CD8-positive, alpha-beta memory T cell (primary cell): ENCODE data around the gene CDH22. TPM values are rescaled to one million over a fixed set of nuclear protein-coding genes. Genes with fewer than 3 reads are reported as not detected.

Experiments used
- CTCF ChIA-PET: fragments of 350-600 bp; sonication (Branson Sonifier 250); formaldehyde crosslinking; loops from one replicate; lab custom pipeline; 2021; ENCODE audit warnings: antibody characterized with exemption; lab: Charles Lee
- POLR2A ChIA-PET: fragments of 350-600 bp; sonication (Branson Sonifier 250); formaldehyde crosslinking; loops from one replicate; lab custom pipeline; 2021; ENCODE audit warnings: antibody characterized with exemption; lab: Charles Lee
- DNase-seq, 5 donors: peaks; one replicate each; pipeline versions ENCODE4 v3.0.0 to v3.0.0-alpha.2; 2020 to 2022; ENCODE audit warnings: mixed read lengths in 1 of 5
- H3K27ac ChIP-seq: one replicate; pipeline ENCODE4 v1.7.0; 2013; ENCODE audit warnings: low read depth, mild to moderate bottlenecking, low read length, moderate library complexity
- H3K27me3 ChIP-seq: 2 replicates; pipeline ENCODE4 v1.7.0; 2013; ENCODE audit warnings: low read length, mild to moderate bottlenecking; ENCODE audit not compliant: insufficient read depth, poor library complexity, severe bottlenecking
- H3K36me3 ChIP-seq: 2 replicates; pipeline ENCODE4 v1.7.0; 2013; ENCODE audit warnings: mild to moderate bottlenecking, low read length, moderate library complexity; ENCODE audit not compliant: insufficient read depth
- H3K4me1 ChIP-seq: 2 replicates; pipeline ENCODE4 v1.7.0; 2013; ENCODE audit warnings: mild to moderate bottlenecking, low read length, moderate library complexity; ENCODE audit not compliant: insufficient read depth
- H3K4me3 ChIP-seq: 2 replicates; pipeline ENCODE4 v1.7.0; 2013; ENCODE audit warnings: mild to moderate bottlenecking, low read length
- H3K9me3 ChIP-seq: 2 replicates; pipeline ENCODE4 v1.7.0; 2013; ENCODE audit warnings: mild to moderate bottlenecking, low read length
- H3K27ac Mint-ChIP-seq, 8 donors: one replicate each; pipeline ENCODE4 v1.8.0; 2020 to 2021; ENCODE audit warnings: mixed read lengths in 8 of 8, mild to moderate bottlenecking in 6 of 8, inconsistent platforms in 3 of 8, moderate library complexity in 3 of 8
- H3K27me3 Mint-ChIP-seq, 2 donors: one replicate each; pipeline ENCODE4 v1.8.0; 2020 to 2021; ENCODE audit warnings: mixed read lengths in 2 of 2, mild to moderate bottlenecking in 1 of 2, moderate library complexity in 1 of 2
- H3K36me3 Mint-ChIP-seq, 3 donors: one replicate each; pipeline ENCODE4 v1.8.0; 2020 to 2021; ENCODE audit warnings: mixed read lengths in 3 of 3, inconsistent platforms in 1 of 3, mild to moderate bottlenecking in 1 of 3
- H3K4me1 Mint-ChIP-seq, 3 donors: one replicate each; pipeline ENCODE4 v1.8.0; 2020 to 2021; ENCODE audit warnings: mixed read lengths in 3 of 3, inconsistent platforms in 1 of 3, mild to moderate bottlenecking in 1 of 3
- H3K4me3 Mint-ChIP-seq, 7 donors: one replicate each; pipeline ENCODE4 v1.8.0; 2020 to 2021; ENCODE audit warnings: mixed read lengths in 7 of 7, mild to moderate bottlenecking in 6 of 7, moderate library complexity in 4 of 7, inconsistent platforms in 2 of 7
- H3K9me3 Mint-ChIP-seq, 5 donors: one replicate each; pipeline ENCODE4 v1.8.0; 2020 to 2022; ENCODE audit warnings: mixed read lengths in 5 of 5, mild to moderate bottlenecking in 3 of 5, moderate library complexity in 2 of 5, inconsistent platforms in 1 of 5
- polyA plus RNA-seq: library from polyadenylated mRNA; unstranded; fragments of 300-500 nt; fragmentation: Illumina TruSeq; gene quantifications from one replicate; pipeline ENCODE4 v1.2.3, GENCODE V29; 2021
- total RNA-seq, 2 experiments: library from RNA; stranded (reverse); gene quantifications; one replicate each; pipeline ENCODE4 v1.2.3, GENCODE V29; 2021

CDH22 gene
- total and polyA plus RNA-seq, 3 experiments from 2014 or later: not detected

GRCh38 chr20:46273717-46274116, 34.6 kb downstream of the CDH22 start:
- no peak overlapping the region for H3K4me3 Mint-ChIP-seq

GRCh38 chr20:46272389-46273047, 35.8 kb downstream of the CDH22 start:
- Mint-ChIP-seq H3K36me3 (peaks cover 0 to 5% (median 2%) of the 10 kb centered on the region in 3 donors), H3K9me3 (peaks cover 4 to 13% (median 8%) of the 10 kb centered on the region in 5 donors), H3K27me3 (peaks cover 43 to 83% of the 10 kb centered on the region in 2 donors), H3K4me1 (no peaks in the 10 kb centered on the region), H3K4me3 (no peak overlapping the region), H3K27ac (no peak overlapping the region)
- no peaks in the 10 kb centered on the region for H3K4me1 ChIP-seq
- no peak for DNase-seq
- peaks cover 7% of the 10 kb centered on the region for H3K27me3 ChIP-seq
- ChIA-PET POLR2A (no interaction called here), CTCF (no interaction called here)
- no peaks in the 10 kb centered on the region for H3K36me3 ChIP-seq
- H3K9me3 ChIP-seq: no peaks in the 10 kb centered on the region
- H3K4me3 ChIP-seq: no peak overlapping the region
- H3K27ac ChIP-seq: no peak overlapping the region

More at GRCh38 chr20:46273717-46274116, 34.6 kb downstream of the CDH22 start:
- peaks cover 4 to 13% (median 8%) of the 10 kb centered on the region in 5 donors for H3K9me3 Mint-ChIP-seq
- Histone ChIP-seq H3K4me1 (no peaks in the 10 kb centered on the region), H3K36me3 (no peaks in the 10 kb centered on the region), H3K27ac (no peak overlapping the region), H3K4me3 (no peak overlapping the region), H3K9me3 (no peaks in the 10 kb centered on the region), H3K27me3 (peaks cover 7% of the 10 kb centered on the region)
- no peak for DNase-seq
- H3K27ac Mint-ChIP-seq: no peak overlapping the region
- ChIA-PET CTCF (no interaction called here), POLR2A (no interaction called here)
- peaks cover 0 to 5% (median 2%) of the 10 kb centered on the region in 3 donors for H3K36me3 Mint-ChIP-seq
- H3K4me1 Mint-ChIP-seq: no peaks in the 10 kb centered on the region
- peaks cover 41 to 84% of the 10 kb centered on the region in 2 donors for H3K27me3 Mint-ChIP-seq

DNA sequence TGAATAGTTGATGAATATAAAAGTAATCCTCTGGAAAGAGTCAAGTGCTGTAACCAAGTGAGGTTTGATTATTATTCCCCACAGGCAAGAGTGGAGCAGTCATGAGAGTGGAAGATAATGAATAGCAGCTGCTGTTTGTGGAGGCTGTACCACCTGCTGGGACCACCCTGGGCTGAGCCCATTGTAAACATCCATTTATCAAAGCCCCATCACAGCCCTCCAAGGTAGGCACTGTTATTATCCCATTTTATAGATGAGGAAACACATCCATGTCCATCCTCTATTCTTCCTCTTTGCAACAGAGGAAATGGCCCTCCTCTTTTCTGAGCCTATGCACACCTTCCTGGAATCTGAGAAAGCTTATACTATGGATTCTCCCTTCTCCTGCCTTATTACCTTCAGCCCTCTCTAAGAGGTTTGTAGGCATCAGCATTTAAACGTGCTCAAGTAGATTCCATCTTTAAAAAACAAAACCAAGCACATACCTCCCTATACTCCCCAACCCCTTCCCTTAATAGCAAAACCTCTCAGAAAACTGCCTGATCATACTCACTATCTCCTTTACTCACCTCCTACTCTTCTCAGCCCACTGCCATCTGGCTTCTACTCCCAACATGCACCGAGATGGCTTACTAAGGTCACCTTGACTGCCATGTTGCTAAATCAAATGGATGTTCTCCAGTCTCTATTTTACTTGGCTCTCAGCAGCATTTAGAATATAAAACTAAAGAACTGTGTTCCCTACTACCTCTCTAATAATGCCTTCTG, 37.1 kb downstream of the CDH22 start:
- Histone ChIP-seq H3K4me1 (no peaks in the 10 kb centered on the region), H3K27ac (no peak overlapping the region), H3K36me3 (no peaks in the 10 kb centered on the region), H3K27me3 (peaks cover 5% of the 10 kb centered on the region), H3K4me3 (no peak overlapping the region), H3K9me3 (no peaks in the 10 kb centered on the region)
- peaks cover 0 to 5% (median 2%) of the 10 kb centered on the region in 3 donors for H3K36me3 Mint-ChIP-seq
- no peak overlapping the region for H3K4me3 Mint-ChIP-seq
- ChIA-PET CTCF (no interaction called here), POLR2A (no interaction called here)
- peak overlapping the region in 1 of 8 donors; percentile 52 for H3K27ac Mint-ChIP-seq
- peaks cover 4 to 13% (median 8%) of the 10 kb centered on the region in 5 donors for H3K9me3 Mint-ChIP-seq
- no peak for DNase-seq
- peaks cover 38 to 82% of the 10 kb centered on the region in 2 donors for H3K27me3 Mint-ChIP-seq
- H3K4me1 Mint-ChIP-seq: no peaks in the 10 kb centered on the region

DNA sequence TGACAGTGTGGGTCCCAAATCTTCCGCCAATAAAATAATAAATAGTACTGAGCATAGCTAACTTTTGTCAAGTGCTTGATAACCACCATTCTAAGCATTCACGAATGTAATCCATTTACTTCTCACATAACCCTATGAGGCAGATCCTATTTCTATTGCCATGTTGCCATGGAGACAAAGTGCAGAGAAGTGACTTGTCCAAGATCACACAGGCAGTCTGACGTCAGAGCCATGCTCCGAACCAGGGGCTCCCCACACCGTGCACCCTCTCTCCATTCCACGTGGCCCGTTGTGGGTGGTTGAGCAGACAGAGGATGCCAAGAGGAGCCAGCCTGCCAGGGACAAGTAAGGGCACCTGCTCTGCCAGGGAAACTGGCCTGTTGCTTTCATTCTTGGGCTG, 38.9 kb downstream of the CDH22 start:
- ChIA-PET POLR2A (no interaction called here), CTCF (no interaction called here)
- Mint-ChIP-seq H3K4me1 (no peaks in the 10 kb centered on the region), H3K4me3 (no peak overlapping the region), H3K27ac (no peak overlapping the region), H3K9me3 (peaks cover 4 to 13% (median 8%) of the 10 kb centered on the region in 5 donors), H3K27me3 (peaks cover 38 to 79% of the 10 kb centered on the region in 2 donors), H3K36me3 (peaks cover 0 to 2% (median 0%) of the 10 kb centered on the region in 3 donors)
- no peak for DNase-seq
- H3K9me3 ChIP-seq: no peaks in the 10 kb centered on the region
- no peaks in the 10 kb centered on the region for H3K4me1 ChIP-seq
- H3K27ac ChIP-seq: no peak overlapping the region
- H3K36me3 ChIP-seq: no peaks in the 10 kb centered on the region
- H3K27me3 ChIP-seq: peaks cover 7% of the 10 kb centered on the region
- H3K4me3 ChIP-seq: no peak overlapping the region

DNA sequence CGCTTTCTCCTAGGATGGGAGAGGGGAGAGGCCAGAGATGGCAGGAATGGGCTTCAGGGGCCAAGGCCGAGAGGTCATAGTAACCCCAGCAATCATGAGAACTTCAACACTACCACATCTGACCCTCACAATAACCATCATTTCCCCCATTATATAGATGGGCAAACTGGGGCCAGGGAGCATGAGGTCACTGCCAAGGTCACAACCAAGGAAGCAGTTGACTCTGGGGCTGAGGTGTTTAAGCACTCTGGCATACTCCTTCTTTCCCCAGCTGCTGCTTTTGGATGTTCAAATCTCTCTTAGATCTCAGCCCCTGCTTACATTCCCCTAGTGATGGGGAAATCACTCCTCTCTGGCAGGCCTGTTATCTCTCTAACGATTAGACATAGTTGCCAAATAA, 39.6 kb downstream of the CDH22 start:
- POLR2A ChIA-PET: no interaction called here
- Mint-ChIP-seq H3K36me3 (peaks cover 0 to 2% (median 0%) of the 10 kb centered on the region in 3 donors), H3K27ac (no peak overlapping the region), H3K4me1 (no peaks in the 10 kb centered on the region), H3K4me3 (no peak overlapping the region), H3K27me3 (peaks cover 37 to 82% of the 10 kb centered on the region in 2 donors), H3K9me3 (peaks cover 4 to 13% (median 8%) of the 10 kb centered on the region in 5 donors)
- no peak for DNase-seq
- peaks cover 7% of the 10 kb centered on the region for H3K27me3 ChIP-seq
- H3K36me3 ChIP-seq: no peaks in the 10 kb centered on the region
- no peaks in the 10 kb centered on the region for H3K9me3 ChIP-seq
- no peak overlapping the region for H3K27ac ChIP-seq
- no peak overlapping the region for H3K4me3 ChIP-seq
- CTCF ChIA-PET: no interaction called here
- no peaks in the 10 kb centered on the region for H3K4me1 ChIP-seq

- POLR2A ChIA-PET: no interaction called here
- DNase-seq: no peak
- Histone ChIP-seq H3K36me3 (no peaks in the 10 kb centered on the region), H3K4me1 (no peaks in the 10 kb centered on the region), H3K27me3 (peaks cover 7% of the 10 kb centered on the region), H3K27ac (no peak overlapping the region), H3K4me3 (no peak overlapping the region), H3K9me3 (no peaks in the 10 kb centered on the region)
- H3K4me3 Mint-ChIP-seq: no peak overlapping the region
- peaks cover 0 to 9% (median 8%) of the 10 kb centered on the region in 5 donors for H3K9me3 Mint-ChIP-seq
- CTCF ChIA-PET: no interaction called here
- H3K27ac Mint-ChIP-seq: no peak overlapping the region
- H3K27me3 Mint-ChIP-seq: peaks cover 33 to 81% of the 10 kb centered on the region in 2 donors
- peaks cover 0 to 2% (median 0%) of the 10 kb centered on the region in 3 donors for H3K36me3 Mint-ChIP-seq
- H3K4me1 Mint-ChIP-seq: no peaks in the 10 kb centered on the region
These were observed 40.1 kb downstream of the CDH22 start for GRCh38 chr20:46268131-46268614.

DNA sequence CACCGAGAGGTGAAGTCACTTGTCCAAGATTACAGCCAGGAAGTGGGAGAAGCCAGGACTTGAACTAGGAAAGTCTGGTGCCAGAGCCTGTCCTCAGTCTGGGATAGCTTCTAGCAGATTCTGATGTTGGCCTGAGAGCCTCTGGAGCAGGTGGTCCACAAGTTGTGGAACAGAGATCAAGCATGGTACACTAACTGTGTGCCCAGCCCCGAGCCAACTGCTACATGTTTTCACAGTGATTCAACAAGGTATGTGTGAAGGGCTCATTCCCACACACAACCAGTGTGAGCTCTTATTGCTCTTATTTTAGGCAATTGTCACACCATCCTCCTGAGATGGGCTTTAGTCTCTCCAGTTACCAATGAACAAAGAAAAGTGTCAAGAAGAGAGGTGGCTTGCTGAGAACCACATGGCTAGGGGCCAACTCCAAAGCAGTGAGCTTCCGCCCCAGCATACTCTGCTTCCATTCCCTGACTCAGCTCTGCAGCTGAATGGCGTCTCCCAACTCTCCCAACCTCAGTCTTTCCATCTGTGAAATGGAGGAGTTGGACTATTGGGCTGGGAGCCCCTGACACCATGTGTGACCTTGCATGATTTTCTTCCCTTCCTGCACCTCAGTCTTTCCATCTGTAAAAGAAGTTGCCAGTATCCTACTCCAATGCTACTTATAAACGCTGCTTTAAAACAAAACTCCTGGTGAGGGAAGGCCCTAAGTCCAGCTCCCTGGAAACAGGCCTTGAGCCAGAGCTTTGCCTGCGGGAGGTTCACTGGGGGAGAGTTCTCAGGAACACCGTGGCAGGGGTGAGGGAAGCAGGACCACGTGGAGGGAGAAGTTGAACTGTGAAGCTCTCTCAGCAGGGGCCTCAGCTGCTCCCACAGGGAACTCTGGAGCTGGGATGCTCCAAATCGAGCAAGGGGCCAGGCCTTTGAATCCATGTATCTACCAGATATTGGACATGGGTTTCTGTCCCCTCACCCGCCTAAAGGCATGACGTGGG, 40.9 kb downstream of the CDH22 start:
- POLR2A ChIA-PET: no interaction called here
- Histone ChIP-seq H3K4me1 (no peaks in the 10 kb centered on the region), H3K4me3 (no peak overlapping the region), H3K9me3 (no peaks in the 10 kb centered on the region), H3K27ac (no peak overlapping the region), H3K27me3 (peaks cover 4% of the 10 kb centered on the region), H3K36me3 (no peaks in the 10 kb centered on the region)
- peaks cover 0 to 5% (median 4%) of the 10 kb centered on the region in 5 donors for H3K9me3 Mint-ChIP-seq
- H3K4me1 Mint-ChIP-seq: no peaks in the 10 kb centered on the region
- H3K27ac Mint-ChIP-seq: no peak overlapping the region
- H3K36me3 Mint-ChIP-seq: peaks cover 0 to 2% (median 0%) of the 10 kb centered on the region in 3 donors
- peaks cover 35 to 85% of the 10 kb centered on the region in 2 donors for H3K27me3 Mint-ChIP-seq
- peak in 1 of 5 donors; percentile 8 for DNase-seq
- no peak overlapping the region for H3K4me3 Mint-ChIP-seq
- CTCF ChIA-PET: no interaction called here
